ENCODE results near the gene TMEM165.

TMEM165 gene

GRCh38 chr4:55405073-55405472 is 9.3 kb downstream of the TMEM165 start:
- FAIRE-seq (no peak), DNase-seq (ENCODE audit: low spot score) (no peak)

- FAIRE-seq: no peak
- no peak for DNase-seq (ENCODE audit: low spot score)
Observed at GRCh38 chr4:55406545-55406944, 10.8 kb downstream of the TMEM165 start.

GRCh38 chr4:55407119-55407518 is 11.4 kb downstream of the TMEM165 start:
- FAIRE-seq (no peak), DNase-seq (ENCODE audit: low spot score) (no peak)

GRCh38 chr4:55407764-55408163 is 12.0 kb downstream of the TMEM165 start:
- FAIRE-seq (no peak), DNase-seq (ENCODE audit: low spot score) (no peak)

DNA sequence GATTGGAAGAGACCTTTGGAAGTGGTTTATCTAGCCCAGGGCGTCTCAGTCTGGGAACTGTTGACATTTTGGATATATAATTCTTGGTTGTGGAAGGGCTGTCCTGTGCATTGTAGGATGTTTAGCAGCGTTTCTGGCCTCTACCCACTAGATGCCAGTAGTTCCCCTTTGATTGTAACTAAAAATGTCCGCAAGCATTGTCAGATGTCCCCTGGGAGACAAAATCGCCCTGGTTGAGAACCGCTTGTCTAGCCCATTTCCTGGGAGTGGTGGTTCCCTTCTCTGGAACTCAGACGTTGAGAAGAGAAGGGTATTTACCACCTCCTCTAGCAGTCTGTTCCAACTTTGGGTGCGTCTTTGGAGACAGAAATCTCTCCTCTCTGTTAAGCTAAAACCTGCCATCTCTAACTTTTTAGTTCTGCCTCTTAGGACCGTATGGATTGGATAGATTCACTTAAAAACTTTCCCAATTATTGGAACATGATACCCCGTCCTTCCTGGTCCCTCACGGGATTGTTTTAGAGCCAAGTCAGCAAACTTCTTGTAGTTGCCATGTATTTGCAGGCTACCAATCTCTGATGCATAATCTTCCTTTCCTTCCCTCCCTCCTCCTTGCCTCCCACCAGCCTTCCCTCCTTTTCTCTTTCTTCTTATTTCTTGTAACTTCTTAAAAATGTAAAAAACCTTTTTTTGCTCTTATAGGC is 13.9 kb downstream of the TMEM165 start:
- DNase-seq (ENCODE audit: low spot score) (no peak), FAIRE-seq (no peak)

DNA sequence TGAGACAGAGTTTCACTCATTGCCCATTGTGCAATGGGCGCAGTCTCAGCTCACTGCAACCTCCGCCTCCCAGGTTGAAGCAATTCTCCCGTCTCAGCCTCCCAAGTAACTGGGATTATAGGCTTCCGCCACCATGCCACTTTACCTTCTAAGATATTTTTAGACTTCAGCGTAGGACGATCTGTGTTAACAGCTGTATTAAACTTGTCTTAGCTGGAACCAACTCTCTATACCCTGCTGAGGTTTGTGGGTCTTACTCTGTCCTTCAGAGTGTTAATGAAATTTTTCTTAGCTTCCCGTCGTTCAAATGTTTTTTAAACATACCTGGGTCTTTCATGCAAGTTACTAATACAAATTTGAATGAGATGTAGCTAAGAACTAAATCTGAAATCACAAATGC is 14.7 kb downstream of the TMEM165 start:
- no peak for FAIRE-seq
- no peak for DNase-seq (ENCODE audit: low spot score)

DNA sequence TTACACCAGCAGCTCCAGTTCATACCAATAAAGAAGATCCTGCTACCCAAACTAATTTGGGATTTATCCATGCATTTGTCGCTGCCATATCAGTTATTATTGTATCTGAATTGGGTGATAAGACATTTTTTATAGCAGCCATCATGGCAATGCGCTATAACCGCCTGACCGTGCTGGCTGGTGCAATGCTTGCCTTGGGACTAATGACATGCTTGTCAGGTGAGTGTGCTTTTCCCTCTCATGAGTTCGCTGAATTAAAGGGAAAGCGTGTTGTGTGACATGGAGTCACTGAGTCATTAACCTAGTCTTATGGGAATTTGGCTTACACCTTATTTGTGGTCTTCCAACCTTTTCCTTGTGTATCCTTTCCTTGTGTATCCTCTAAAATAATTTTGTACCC is 15.9 kb downstream of the TMEM165 start:
- DNase-seq (ENCODE audit: low spot score) (no peak), FAIRE-seq (no peak)

DNA sequence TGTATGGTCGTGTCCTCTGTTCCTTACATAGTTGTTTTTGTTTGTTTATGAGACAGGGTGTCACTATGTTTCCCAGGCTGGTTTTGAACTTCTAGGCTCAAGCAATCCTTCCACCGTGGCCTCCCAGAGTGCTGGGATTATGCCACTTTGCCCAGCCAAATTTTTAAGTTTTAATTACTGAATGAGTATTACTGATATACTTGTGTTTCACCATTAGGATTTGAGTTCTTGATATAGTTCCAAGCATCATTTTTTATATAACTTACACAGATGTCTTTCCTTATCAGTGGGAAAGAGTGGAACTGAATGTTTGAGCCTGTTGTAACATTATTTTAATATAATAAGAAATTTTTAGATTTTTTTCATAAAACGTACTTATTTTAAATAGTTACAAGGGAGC is 20.4 kb downstream of the TMEM165 start:
- DNase-seq (ENCODE audit: low spot score): no peak
- no peak for FAIRE-seq

- FAIRE-seq: no peak
- DNase-seq (ENCODE audit: low spot score): no peak
Observed at GRCh38 chr4:55424791-55425190, 29.0 kb downstream of the TMEM165 start.

DNA sequence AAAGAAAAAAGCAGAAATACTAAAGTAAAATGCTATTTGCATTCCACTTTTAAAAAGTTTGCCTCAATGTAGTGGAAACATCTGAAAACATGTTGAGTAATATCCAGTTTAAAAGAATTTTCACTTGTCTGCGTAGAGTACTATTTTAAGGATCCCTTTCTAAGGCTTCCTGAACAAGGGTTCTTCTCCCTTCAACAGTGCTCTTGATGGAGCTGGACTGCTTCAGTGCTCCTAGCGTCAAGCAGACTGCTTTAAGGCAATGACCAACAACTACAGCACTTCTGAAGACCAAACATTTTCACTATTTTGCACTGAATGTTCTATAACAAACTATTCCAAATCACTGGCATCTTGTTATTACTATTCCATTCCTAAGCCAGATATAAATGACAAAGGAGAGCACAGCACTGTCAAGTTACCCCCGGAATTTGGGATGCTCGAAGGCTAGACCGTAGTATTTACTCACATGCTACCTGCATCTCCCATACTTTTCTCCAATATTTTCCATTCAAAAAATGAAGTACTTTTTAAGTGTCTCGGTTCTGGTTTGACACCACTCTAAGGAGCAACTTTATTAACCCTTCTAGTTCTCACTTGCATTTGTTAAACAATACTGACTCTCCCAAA is 36.1 kb downstream of the TMEM165 start:
- DNase-seq (ENCODE audit: low spot score) (no peak), FAIRE-seq (no peak)

DNA sequence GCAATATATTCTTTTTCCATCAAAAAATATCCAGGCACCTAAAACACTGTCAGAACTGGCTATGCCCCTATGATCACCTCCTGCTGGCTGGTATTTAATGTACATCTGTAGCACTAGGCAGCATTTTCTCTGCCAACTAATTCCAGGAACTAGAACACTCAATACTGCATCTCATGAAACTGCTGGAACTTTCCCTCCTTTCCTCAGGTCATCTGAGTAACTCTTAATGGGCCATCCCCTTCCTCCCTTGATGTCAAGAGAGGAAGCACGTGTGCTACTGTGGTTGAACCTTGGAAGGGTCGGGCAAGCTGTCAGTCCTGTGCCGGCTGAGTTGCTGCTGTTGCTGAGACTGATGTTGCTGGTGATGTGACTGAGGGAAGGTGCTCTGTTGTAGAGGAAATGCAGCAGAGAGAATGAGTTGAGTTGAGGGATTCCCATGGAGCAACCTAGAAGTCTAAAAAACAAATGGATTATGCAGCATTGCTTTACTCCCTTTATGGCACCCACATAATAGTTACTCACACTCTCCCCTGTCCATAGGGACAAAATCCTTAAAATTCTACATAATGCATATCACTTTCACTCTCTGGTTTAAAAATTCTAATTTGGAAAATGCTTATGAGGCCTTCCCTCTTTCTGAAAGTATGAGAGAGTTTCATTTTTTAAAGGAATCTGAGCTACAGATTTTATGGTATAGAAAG is 39.5 kb downstream of the TMEM165 start:
- DNase-seq (ENCODE audit: low spot score) (no peak), FAIRE-seq (no peak)

DNA sequence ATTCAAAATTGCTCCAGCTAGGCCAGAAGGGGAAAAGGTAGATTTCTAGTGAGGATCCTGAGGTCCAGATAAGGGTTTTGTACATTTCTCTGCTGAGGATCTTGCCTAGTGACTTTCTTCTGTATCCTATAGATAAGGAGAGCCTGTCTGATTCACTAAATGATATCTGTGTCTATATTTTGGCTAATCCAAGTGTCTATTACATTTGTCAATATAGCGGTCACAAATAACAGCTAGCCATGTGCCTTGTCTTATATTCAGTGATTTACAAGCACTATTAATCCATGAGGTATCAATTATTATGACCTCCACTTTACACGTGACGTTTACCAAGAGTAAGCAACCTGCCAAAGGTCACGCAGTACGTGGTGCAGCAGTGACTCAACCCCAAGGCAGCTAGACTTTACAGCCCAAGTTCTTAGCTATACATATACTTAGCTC is 41.6 kb downstream of the TMEM165 start:
- no peak for FAIRE-seq
- no peak for DNase-seq (ENCODE audit: low spot score)

DNA sequence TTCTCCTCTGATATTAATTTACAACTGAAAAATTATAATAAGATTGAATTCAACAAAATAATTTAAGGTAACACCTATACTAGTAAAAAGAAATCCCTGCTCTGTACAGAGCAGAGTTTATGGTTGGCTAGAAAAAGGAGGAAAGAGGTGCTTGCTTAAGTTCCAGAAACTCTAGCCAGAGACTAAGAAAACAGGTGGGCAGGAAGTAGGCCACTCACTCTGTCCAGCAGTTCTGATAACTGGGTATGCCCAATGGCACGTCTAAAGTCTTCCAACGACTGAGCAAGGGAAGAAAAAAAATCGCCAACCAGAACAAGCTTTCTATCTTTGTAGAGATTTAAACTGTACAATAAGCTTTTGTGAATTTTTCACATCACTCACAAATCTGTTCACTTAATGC is 42.1 kb downstream of the TMEM165 start:
- FAIRE-seq (no peak), DNase-seq (ENCODE audit: low spot score) (no peak)

DNA sequence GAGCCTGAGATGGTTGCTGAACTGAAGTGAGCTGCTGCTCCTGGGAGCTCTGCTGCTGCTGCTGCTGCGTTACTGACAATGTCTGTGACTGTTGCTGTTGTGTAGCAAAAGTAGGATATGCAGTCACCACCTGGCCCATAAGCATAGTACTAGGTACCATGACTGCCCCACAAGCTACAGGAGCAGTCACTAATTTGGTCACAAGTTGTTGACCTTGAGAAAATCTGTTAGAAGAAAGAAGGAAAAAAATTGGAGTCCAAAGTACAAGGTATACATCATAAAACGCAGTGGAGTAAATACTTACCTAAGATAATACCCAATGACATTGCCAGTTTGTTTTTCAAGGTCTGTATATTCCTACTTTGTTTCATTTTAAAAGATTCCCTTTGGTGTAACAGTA is 42.6 kb downstream of the TMEM165 start:
- no peak for FAIRE-seq
- no peak for DNase-seq (ENCODE audit: low spot score)

DNA sequence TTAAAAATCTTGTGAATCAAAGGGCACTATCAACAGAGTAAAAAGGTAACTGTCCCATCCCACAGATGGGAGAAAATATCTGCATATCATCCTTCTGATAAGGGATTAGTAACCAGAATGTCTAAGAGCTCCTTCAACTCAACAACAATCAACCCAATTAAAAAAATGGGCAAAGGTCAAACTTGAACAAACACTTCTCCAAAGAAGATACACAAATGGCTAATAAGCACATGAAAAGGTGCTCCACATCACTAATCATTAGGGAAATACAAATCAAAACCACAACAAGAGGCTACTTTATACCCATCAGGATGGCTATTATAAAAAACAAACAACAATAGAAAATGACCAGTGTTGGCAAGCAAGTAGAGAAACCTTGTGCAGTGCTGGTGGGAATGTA is 43.3 kb downstream of the TMEM165 start:
- FAIRE-seq: no peak
- DNase-seq (ENCODE audit: low spot score): no peak

- FAIRE-seq: no peak
- DNase-seq (ENCODE audit: low spot score): no peak
Observed at GRCh38 chr4:55440786-55441185, 45.0 kb downstream of the TMEM165 start.

DNA sequence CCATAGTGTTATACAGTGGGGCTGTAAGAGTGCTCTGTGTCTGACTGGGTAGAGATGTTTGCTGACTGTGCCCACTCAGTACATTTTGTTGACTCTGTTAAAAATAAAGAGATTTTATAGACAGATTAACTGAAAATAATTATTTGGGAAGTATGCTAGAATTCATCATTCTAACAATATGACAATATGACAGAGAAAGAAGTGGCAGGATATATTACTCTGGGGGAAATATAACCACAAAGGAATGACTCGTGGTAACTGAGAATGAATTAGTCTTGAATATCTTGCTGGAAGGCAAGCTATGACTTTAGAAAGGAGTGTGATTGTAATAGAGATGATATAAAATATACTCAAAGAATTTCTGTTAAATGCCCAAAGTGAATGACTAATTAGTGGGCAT is 46.8 kb downstream of the TMEM165 start:
- DNase-seq (ENCODE audit: low spot score) (no peak), FAIRE-seq (peak; percentile 67)

GRCh38 chr4:55444827-55445226 is 49.1 kb downstream of the TMEM165 start:
- FAIRE-seq (peak; percentile 52), DNase-seq (ENCODE audit: low spot score) (peak; percentile 36)

GRCh38 chr4:55445921-55446577 is 50.3 kb downstream of the TMEM165 start:
- DNase-seq (ENCODE audit: low spot score) (peak; percentile 90), FAIRE-seq (peak; percentile 96)

- no peak for FAIRE-seq
- no peak for DNase-seq (ENCODE audit: low spot score)
Observed at GRCh38 chr4:55446578-55446922, 50.8 kb downstream of the TMEM165 start.

DNA sequence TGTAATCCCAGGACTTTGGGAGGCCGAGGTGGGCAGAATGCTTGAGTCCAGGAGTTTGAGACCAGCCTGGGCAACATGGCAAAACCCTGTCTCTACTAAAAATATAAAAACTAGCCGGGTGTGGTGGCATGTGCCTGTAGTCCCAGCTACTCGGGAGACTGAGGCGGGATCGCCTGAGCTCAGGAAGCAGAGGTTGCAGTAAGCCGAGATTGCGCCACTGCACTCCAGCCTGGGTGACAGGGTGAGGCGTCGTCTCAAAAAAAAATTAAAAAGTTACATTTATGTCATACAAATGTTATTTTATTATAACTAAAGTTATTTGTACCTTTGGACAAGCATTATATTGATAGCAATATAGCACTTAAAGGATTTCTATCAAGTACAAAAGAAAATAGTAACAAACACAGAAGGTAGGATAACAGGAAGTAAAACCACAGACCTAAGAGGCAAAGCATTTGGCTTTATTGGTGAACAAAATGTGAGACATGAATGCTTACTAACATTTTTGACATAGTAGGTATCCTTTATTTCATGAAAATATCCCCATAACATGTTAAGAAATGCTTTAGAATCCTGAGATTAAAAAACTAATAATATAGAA is 51.5 kb downstream of the TMEM165 start:
- FAIRE-seq: no peak
- DNase-seq (ENCODE audit: low spot score): no peak

- FAIRE-seq (peak; percentile 86), DNase-seq (ENCODE audit: low spot score) (peak; percentile 38)
Observed at GRCh38 chr4:55447831-55448230, 52.1 kb downstream of the TMEM165 start.
